Measurements from ENCODE around the gene ZNF518B. TPM values are rescaled to one million over a fixed set of nuclear protein-coding genes. Genes with fewer than 3 reads are reported as not detected.

The ZNF518B gene
- total RNA-seq, 1 experiment from 2014 or later = 18.4 TPM

DNA sequence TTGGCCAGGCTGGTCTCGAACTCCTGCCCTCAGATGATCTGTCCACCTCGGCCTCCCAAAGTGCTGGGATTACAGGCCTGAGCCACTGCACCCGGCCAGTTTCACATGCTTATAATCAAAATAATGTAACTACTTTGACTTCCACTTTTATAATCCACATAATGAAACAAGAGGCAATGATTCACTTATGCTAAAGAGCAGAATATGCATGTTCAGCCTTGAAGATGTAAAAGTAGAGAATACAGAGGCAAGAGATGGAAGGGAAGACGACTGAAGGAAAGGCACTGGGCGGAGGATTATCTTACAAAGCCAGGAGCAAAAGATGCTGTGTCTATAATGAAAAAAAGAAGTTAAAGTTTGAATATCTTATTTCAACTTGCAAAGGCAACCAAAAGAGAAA lies 13.3 kb upstream of the ZNF518B start:
- Mint-ChIP-seq H3K4me3 (no peak overlapping the region), H3K4me1 (no peaks in the 10 kb centered on the region), H3K27ac (no peak overlapping the region), H3K27me3 (ENCODE audit: low read depth) (peaks cover 9% of the 10 kb centered on the region), H3K36me3 (no peaks in the 10 kb centered on the region), H3K9me3 (no peaks in the 10 kb centered on the region)
- ChIA-PET POLR2A (no interaction called here), CTCF (no interaction called here)
- no peak for ATAC-seq
- no peak for TF ChIP-seq GABPB1 (CRISPR knock-in tag; IDR thresholded peaks at IDR 0.05)
- TF ChIP-seq HMGA2 (CRISPR knock-in tag; IDR thresholded peaks at IDR 0.05) = no peak
- TF ChIP-seq, protein P1, sequence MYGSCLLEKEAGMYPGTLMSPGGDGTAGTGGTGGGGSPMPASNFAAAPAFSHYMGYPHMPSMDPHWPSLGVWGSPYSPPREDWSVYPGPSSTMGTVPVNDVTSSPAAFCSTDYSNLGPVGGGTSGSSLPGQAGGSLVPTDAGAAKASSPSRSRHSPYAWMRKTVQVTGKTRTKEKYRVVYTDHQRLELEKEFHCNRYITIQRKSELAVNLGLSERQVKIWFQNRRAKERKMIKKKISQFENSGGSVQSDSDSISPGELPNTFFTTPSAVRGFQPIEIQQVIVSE (CRISPR knock-in tag; IDR thresholded peaks at IDR 0.05; ENCODE audit: borderline replicate concordance) = no peak
- TF ChIP-seq, protein P2, sequence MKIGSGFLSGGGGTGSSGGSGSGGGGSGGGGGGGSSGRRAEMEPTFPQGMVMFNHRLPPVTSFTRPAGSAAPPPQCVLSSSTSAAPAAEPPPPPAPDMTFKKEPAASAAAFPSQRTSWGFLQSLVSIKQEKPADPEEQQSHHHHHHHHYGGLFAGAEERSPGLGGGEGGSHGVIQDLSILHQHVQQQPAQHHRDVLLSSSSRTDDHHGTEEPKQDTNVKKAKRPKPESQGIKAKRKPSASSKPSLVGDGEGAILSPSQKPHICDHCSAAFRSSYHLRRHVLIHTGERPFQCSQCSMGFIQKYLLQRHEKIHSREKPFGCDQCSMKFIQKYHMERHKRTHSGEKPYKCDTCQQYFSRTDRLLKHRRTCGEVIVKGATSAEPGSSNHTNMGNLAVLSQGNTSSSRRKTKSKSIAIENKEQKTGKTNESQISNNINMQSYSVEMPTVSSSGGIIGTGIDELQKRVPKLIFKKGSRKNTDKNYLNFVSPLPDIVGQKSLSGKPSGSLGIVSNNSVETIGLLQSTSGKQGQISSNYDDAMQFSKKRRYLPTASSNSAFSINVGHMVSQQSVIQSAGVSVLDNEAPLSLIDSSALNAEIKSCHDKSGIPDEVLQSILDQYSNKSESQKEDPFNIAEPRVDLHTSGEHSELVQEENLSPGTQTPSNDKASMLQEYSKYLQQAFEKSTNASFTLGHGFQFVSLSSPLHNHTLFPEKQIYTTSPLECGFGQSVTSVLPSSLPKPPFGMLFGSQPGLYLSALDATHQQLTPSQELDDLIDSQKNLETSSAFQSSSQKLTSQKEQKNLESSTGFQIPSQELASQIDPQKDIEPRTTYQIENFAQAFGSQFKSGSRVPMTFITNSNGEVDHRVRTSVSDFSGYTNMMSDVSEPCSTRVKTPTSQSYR (CRISPR knock-in tag; IDR thresholded peaks at IDR 0.05) = no peak
- TF ChIP-seq ZNF138 (CRISPR knock-in tag; conservative IDR thresholded peaks at IDR 0.05) = no peak
- no peak for TF ChIP-seq CREB1 (CRISPR knock-in tag; IDR thresholded peaks at IDR 0.05)
- TF ChIP-seq, protein P3, sequence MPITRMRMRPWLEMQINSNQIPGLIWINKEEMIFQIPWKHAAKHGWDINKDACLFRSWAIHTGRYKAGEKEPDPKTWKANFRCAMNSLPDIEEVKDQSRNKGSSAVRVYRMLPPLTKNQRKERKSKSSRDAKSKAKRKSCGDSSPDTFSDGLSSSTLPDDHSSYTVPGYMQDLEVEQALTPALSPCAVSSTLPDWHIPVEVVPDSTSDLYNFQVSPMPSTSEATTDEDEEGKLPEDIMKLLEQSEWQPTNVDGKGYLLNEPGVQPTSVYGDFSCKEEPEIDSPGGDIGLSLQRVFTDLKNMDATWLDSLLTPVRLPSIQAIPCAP (CRISPR knock-in tag; IDR thresholded peaks at IDR 0.05) = no peak
- TF ChIP-seq MXD4 (CRISPR knock-in tag; IDR thresholded peaks at IDR 0.05; ENCODE audit: borderline replicate concordance) = no peak
- TF ChIP-seq CREM (CRISPR knock-in tag; IDR thresholded peaks at IDR 0.05) = no peak
- TF ChIP-seq TEAD4 (CRISPR knock-in tag; IDR thresholded peaks at IDR 0.05) = no peak
- TF ChIP-seq ZNF396 (CRISPR knock-in tag; IDR thresholded peaks at IDR 0.05; ENCODE audit: borderline replicate concordance) = no peak
- TF ChIP-seq CBFB (CRISPR knock-in tag; IDR thresholded peaks at IDR 0.05; ENCODE audit: low read depth) = no peak
- TF ChIP-seq ZBTB21 (CRISPR knock-in tag; IDR thresholded peaks at IDR 0.05; ENCODE audit: borderline replicate concordance) = no peak
- TF ChIP-seq, protein P4, sequence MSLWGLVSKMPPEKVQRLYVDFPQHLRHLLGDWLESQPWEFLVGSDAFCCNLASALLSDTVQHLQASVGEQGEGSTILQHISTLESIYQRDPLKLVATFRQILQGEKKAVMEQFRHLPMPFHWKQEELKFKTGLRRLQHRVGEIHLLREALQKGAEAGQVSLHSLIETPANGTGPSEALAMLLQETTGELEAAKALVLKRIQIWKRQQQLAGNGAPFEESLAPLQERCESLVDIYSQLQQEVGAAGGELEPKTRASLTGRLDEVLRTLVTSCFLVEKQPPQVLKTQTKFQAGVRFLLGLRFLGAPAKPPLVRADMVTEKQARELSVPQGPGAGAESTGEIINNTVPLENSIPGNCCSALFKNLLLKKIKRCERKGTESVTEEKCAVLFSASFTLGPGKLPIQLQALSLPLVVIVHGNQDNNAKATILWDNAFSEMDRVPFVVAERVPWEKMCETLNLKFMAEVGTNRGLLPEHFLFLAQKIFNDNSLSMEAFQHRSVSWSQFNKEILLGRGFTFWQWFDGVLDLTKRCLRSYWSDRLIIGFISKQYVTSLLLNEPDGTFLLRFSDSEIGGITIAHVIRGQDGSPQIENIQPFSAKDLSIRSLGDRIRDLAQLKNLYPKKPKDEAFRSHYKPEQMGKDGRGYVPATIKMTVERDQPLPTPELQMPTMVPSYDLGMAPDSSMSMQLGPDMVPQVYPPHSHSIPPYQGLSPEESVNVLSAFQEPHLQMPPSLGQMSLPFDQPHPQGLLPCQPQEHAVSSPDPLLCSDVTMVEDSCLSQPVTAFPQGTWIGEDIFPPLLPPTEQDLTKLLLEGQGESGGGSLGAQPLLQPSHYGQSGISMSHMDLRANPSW (CRISPR knock-in tag; conservative IDR thresholded peaks at IDR 0.05; ENCODE audit: low read depth) = no peak
- TF ChIP-seq ETV6 (CRISPR knock-in tag; IDR thresholded peaks at IDR 0.05) = no peak
- TF ChIP-seq, protein P5, sequence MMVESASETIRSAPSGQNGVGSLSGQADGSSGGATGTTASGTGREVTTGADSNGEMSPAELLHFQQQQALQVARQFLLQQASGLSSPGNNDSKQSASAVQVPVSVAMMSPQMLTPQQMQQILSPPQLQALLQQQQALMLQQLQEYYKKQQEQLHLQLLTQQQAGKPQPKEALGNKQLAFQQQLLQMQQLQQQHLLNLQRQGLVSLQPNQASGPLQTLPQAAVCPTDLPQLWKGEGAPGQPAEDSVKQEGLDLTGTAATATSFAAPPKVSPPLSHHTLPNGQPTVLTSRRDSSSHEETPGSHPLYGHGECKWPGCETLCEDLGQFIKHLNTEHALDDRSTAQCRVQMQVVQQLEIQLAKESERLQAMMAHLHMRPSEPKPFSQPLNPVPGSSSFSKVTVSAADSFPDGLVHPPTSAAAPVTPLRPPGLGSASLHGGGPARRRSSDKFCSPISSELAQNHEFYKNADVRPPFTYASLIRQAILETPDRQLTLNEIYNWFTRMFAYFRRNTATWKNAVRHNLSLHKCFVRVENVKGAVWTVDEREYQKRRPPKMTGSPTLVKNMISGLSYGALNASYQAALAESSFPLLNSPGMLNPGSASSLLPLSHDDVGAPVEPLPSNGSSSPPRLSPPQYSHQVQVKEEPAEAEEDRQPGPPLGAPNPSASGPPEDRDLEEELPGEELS (CRISPR knock-in tag; IDR thresholded peaks at IDR 0.05) = no peak
- TF ChIP-seq ESRRA (CRISPR knock-in tag; IDR thresholded peaks at IDR 0.05; ENCODE audit: borderline replicate concordance) = no peak
- TF ChIP-seq, protein P6, sequence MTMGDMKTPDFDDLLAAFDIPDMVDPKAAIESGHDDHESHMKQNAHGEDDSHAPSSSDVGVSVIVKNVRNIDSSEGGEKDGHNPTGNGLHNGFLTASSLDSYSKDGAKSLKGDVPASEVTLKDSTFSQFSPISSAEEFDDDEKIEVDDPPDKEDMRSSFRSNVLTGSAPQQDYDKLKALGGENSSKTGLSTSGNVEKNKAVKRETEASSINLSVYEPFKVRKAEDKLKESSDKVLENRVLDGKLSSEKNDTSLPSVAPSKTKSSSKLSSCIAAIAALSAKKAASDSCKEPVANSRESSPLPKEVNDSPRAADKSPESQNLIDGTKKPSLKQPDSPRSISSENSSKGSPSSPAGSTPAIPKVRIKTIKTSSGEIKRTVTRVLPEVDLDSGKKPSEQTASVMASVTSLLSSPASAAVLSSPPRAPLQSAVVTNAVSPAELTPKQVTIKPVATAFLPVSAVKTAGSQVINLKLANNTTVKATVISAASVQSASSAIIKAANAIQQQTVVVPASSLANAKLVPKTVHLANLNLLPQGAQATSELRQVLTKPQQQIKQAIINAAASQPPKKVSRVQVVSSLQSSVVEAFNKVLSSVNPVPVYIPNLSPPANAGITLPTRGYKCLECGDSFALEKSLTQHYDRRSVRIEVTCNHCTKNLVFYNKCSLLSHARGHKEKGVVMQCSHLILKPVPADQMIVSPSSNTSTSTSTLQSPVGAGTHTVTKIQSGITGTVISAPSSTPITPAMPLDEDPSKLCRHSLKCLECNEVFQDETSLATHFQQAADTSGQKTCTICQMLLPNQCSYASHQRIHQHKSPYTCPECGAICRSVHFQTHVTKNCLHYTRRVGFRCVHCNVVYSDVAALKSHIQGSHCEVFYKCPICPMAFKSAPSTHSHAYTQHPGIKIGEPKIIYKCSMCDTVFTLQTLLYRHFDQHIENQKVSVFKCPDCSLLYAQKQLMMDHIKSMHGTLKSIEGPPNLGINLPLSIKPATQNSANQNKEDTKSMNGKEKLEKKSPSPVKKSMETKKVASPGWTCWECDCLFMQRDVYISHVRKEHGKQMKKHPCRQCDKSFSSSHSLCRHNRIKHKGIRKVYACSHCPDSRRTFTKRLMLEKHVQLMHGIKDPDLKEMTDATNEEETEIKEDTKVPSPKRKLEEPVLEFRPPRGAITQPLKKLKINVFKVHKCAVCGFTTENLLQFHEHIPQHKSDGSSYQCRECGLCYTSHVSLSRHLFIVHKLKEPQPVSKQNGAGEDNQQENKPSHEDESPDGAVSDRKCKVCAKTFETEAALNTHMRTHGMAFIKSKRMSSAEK (CRISPR knock-in tag; IDR thresholded peaks at IDR 0.05; ENCODE audit: borderline replicate concordance) = no peak
- no peak for TF ChIP-seq FOXP1 (CRISPR knock-in tag; IDR thresholded peaks at IDR 0.05; ENCODE audit: borderline replicate concordance)
- no peak for TF ChIP-seq NR1H2 (CRISPR knock-in tag; IDR thresholded peaks at IDR 0.05)
- DNase-seq (ENCODE audit: low spot score) = no peak
